GM12864 (cell line): ENCODE measurements around the gene GNG14.
"Not testable (repeated sequence)": the region's sequence is repeated elsewhere in the genome, so short reads cannot be mapped to it uniquely, and the experiment has no call there.

Experiments used
- DNase-seq: peaks from one replicate; pipeline ENCODE4 v3.0.0-alpha.2; 2011; ENCODE audit warnings: low read depth
- H3K4me3 ChIP-seq: 2 replicates; pipeline ENCODE4 v1.5.1; 2011; ENCODE audit warnings: mild to moderate bottlenecking, low read depth, low read length, control low read depth
- TF ChIP-seq, protein P1 (sequence below): IDR thresholded peaks from 2 replicates; pipeline ENCODE4 v1.5.1; 2011; ENCODE audit warnings: low read depth, mild to moderate bottlenecking, moderate library complexity, low read length, control low read depth, inconsistent platforms; ENCODE audit errors: missing control alignments

The GNG14 gene

DNA sequence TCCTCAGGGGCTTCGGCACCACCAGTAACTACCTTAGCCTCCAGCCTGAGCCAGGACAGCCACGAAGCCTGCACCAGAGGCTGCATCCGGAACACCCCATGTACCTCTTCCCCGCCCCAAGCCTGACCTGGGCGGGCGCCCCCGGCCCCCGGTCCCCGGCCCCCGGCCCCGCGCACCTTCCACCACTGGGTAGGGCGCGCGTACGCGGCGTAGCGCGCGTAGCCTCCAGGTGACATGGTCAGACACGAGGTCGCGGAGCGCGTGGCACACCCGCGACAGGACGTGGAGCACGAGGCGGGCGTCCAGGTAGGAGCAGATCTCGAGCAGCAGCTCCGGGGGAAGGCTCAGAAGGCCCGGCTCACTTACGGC lies 8.2 kb downstream of the GNG14 start:
- TF ChIP-seq, protein P1, sequence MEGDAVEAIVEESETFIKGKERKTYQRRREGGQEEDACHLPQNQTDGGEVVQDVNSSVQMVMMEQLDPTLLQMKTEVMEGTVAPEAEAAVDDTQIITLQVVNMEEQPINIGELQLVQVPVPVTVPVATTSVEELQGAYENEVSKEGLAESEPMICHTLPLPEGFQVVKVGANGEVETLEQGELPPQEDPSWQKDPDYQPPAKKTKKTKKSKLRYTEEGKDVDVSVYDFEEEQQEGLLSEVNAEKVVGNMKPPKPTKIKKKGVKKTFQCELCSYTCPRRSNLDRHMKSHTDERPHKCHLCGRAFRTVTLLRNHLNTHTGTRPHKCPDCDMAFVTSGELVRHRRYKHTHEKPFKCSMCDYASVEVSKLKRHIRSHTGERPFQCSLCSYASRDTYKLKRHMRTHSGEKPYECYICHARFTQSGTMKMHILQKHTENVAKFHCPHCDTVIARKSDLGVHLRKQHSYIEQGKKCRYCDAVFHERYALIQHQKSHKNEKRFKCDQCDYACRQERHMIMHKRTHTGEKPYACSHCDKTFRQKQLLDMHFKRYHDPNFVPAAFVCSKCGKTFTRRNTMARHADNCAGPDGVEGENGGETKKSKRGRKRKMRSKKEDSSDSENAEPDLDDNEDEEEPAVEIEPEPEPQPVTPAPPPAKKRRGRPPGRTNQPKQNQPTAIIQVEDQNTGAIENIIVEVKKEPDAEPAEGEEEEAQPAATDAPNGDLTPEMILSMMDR: no peak
- peak overlapping the region; percentile 95 for H3K4me3 ChIP-seq
- no peak for DNase-seq

DNA sequence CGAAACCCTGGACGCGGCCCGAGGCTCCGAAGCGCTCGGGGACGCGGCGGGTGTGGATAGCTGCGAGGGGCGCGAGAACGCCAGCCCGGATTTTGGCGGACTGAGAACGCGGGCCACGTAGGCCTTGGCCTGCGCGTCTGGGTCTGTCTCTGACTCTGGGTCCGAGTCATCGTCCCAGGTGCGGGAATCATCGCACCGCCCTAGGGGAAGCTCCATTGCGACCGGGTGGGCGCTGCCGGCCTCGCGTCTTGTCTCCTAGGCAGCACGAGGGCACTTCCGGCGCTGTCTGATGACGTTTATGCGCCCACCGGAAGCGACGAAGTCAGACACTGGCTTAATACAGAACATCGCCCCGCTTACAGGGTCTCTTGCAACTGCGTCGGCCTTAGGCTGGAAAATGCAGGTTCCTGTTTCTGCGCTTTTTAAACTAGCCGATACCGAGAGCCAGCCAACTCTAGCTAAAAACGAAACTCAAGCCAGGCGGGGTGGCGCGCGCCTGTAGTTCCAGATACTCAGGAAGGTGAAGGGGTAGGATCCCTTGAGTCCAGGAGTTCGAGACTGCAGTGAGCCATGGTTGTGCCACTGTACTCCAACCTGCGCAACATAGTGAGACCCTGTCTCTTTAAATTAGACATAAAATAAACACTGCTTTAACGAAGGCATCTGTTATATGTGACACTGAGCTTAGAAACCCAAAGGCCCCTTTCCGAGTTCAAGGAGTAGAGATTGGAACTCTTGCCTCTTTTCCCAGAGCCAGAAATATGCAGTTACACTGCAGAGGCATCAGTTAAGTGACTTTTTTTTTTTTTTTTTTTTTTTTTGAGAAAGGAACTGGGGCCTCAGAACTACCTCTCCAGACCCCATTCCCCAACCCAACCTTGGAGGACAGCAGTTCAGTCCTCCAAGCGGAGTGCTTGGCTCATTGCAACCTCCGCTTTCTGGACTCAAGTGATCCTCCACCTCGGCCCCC lies 8.9 kb downstream of the GNG14 start, which contains the start of gene FBXW9:
FBXW9 (minus strand) TSS at position 266 of the 970 bp plus-strand sequence; CDS start at position 216, 50 bp downstream.
- peak within 1 kb of the TSS; percentile 95 for H3K4me3 ChIP-seq
- TF ChIP-seq, protein P1: peak; percentile 2
- peak; percentile 95 for DNase-seq

DNA sequence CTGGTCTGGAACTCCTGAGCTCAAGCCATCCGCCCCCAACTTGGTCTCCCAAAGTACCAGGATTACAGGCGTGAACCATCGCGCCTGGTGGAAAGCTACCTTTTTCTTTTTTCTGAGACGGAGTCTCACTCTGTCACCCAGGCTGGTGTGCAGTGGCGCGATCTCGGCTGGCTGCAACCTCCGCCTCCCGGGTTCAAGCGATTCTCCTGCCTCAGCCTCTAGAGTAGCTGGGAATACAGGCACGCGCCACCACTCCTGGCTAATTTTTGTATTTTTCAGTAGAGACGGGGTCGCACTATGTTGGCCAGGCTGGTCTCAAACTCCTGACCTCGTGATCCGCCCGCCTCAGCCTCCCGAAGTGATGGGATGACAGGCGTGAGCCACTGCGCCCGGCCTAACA lies 9.6 kb downstream of the GNG14 start:
- DNase-seq: not testable (repeated sequence)
- H3K4me3 ChIP-seq: peak overlapping the region; percentile 95; the same call in 1 of the 2 replicates

DNA sequence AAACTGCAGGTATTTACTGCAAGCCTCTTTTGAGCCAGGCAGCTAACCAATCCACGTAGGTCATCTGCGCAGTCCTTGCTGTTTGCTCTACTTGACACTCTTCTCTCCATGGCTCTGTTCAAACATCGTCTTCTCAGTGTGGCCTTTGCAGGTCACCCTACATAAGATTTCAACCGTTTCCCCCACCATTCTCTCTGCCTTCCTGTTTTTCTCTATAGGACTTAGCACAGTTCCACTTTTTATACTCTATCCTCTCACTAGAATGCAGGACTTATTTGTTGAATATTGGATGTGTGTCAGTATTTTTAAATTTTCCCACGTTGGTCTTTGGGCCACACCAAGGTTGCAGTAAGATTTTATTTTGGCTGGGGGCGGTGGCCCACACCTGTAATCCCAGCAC lies 10.3 kb downstream of the GNG14 start:
- no peak overlapping the region for H3K4me3 ChIP-seq
- TF ChIP-seq, protein P1: no peak
- no peak for DNase-seq

DNA sequence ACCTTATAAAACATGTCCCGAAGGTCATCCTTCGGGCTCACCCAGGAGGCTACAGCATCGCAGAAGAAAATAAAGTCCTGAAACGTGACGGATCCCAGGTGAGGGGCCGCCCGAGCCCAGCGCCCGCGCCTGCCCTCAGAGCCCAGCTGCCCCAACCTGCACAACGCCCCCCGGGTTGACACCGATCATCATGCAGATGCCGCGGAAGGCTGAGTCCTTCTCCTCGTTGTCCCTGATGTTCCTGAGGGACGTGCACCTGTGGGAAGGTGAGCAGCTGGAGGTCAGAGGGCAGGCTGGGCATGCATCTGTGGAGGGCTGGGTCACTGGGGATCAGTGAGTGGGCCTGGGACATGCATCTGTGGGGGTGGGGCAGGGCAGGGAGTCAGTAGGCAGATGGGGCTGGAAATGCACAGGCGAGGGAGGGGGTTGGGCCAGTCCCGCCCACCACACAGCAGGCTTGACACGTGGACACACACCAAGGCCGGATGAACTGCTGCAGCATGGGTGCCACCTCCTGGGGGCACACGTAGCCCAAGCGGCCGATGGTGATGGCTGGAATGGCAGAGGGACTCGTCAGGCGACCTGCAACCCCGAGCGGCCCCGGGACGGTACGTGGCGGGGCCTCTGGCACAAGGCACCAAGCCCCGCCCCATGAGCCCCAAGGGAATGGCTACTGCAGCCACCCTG lies 13.9 kb downstream of the GNG14 start:
- H3K4me3 ChIP-seq: no peak overlapping the region
- no peak for DNase-seq
- TF ChIP-seq, protein P1: no peak

DNA sequence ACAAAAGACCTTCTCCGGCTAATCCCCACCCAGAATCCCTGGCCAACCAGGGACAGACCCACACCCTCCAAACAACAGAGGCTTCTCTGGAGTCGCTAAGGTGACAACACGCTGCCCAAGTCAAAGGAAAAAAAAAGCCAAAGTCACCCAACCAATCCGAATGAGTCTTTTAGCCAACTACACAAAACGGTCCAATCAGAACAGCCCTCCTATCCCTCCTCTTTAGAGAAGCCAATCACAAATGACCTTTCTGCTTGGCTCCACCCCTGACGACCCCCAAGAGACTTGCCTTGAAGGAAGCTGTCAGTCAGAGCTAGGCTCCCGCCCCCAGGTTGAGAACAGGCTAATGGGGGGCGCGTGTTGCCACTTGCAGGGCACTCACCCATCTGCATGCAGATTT lies 15.2 kb downstream of the GNG14 start:
- no peak overlapping the region for H3K4me3 ChIP-seq
- TF ChIP-seq, protein P1: no peak
- DNase-seq: no peak

DNA sequence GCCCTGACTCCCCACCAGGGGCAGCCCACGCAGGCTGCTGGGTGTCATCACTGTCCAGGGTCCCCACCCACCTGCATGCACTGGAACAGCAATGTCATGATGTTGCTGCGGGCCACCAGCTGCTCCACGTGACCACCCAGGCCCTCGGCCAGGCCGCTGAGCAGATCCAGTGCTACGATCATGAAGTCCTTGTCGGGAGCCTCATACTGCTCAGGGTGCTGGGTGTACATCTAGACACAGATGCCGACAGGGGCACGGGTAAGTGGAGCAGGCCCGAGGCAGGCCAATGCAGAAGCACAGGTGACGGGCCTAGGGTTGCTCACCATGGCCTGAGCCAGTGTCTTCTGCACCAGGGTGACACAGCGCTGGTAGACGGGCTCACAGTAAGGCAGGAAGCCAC lies 17.4 kb downstream of the GNG14 start:
- H3K4me3 ChIP-seq: no peak overlapping the region
- TF ChIP-seq, protein P1: no peak
- DNase-seq: no peak
